Ecto neural progenitor cell (in vitro differentiated cells): ENCODE measurements around the gene TSPY9.
"Not testable (repeated sequence)": the region's sequence is repeated elsewhere in the genome, so short reads cannot be mapped to it uniquely, and the experiment has no call there.

Source experiments
- DNase-seq: peaks from one replicate; pipeline ENCODE4 v3.0.0-alpha.2; 2018; ENCODE audit warnings: low spot score

TSPY9 gene, protein sequence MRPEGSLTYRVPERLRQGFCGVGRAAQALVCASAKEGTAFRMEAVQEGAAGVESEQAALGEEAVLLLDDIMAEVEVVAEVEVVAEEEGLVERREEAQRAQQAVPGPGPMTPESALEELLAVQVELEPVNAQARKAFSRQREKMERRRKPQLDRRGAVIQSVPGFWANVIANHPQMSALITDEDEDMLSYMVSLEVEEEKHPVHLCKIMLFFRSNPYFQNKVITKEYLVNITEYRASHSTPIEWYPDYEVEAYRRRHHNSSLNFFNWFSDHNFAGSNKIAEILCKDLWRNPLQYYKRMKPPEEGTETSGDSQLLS

DNA sequence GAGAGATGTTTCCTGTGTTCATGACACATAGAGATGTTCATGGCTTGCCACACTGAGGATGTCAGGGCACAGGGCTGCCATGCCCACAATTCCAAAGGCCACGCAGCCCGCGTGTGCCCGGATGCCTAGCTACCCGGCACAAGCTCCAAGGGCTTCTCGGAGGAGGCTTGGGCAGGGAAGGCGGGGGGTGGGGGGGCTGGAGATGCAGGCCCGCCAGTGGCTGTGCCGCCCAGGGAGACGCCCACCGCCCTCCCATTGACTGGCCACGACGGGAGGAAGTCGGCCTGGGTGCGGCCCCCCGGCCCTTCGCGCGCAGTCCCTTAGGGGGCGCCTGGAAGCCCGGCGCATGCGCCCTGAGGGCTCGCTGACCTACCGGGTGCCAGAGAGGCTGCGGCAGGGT lies at the start of gene TSPY9:
TSPY9 (plus strand) TSS at position 301 of the 400 bp plus-strand sequence; CDS start at position 347, 46 bp downstream.
- not testable (repeated sequence) for DNase-seq

DNA sequence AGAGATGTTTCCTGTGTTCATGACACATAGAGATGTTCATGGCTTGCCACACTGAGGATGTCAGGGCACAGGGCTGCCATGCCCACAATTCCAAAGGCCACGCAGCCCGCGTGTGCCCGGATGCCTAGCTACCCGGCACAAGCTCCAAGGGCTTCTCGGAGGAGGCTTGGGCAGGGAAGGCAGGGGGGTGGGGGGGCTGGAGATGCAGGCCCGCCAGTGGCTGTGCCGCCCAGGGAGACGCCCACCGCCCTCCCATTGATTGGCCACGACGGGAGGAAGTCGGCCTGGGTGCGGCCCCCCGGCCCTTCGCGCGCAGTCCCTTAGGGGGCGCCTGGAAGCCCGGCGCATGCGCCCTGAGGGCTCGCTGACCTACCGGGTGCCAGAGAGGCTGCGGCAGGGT lies 20.4 kb upstream of the TSPY9 start, which contains the start of gene TSPY1:
TSPY1 (plus strand) TSS at position 301 of the 400 bp plus-strand sequence; CDS start at position 347, 46 bp downstream.
- DNase-seq: not testable (repeated sequence)

DNA sequence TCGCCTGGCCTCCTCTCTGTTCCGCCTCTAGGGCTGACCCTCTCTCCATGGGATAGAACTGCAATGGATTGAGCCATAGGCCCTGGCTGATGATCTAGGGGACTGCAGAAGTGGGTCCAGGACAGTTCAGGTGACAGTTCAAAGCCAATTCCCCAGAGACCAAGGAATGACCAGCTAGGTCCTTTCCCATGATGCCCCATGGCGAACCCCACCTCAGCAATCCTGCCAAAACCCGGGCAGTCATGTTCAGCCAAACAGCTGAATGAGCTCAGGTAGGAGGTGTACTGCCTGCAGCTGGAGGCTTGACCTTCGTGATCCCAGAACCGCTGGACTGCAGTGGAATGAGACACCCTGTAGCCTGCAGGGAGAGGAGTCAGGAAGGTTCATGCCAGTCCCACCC lies 17.3 kb downstream of the TSPY9 start:
- not testable (repeated sequence) for DNase-seq

DNA sequence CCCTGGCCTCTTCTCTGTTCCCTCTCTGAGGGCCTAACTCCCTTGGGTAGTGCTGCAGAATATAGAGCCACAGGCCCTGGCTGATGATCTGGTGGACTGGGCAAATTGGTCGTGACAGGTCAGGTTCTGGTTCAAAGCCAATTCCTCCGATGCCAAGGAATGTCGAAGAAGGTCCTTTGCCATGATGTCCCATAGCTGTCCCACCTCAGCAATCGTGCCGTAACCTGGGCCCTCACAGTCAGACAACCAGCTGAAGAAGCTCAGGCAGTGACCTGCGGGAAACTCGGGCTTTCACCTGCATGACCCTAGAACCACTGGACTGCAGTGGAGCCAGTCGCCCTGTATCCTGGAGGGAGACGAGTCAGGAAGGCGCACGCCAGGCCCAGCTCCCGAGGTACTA lies 29.2 kb downstream of the TSPY9 start:
- not testable (repeated sequence) for DNase-seq

DNA sequence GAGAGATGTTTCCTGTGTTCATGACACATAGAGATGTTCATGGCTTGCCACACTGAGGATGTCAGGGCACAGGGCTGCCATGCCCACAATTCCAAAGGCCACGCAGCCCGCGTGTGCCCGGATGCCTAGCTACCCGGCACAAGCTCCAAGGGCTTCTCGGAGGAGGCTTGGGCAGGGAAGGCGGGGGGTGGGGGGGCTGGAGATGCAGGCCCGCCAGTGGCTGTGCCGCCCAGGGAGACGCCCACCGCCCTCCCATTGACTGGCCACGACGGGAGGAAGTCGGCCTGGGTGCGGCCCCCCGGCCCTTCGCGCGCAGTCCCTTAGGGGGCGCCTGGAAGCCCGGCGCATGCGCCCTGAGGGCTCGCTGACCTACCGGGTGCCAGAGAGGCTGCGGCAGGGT lies 40.5 kb downstream of the TSPY9 start, which contains the start of gene TSPY10:
TSPY10 (plus strand) TSS at position 301 of the 400 bp plus-strand sequence; CDS start at position 347, 46 bp downstream.
- DNase-seq: not testable (repeated sequence)
